DOHH2 (cell line): ENCODE data around the gene CABLES1.

ENCODE experiments used
- H3F3A ChIP-seq: fragments of 200-600 bp; sonication (generic), shearing (Covaris generic); 2 replicates; pipeline ENCODE4 v1.6.0; 2016; ENCODE audit warnings: antibody characterized with exemption, mild to moderate bottlenecking; ENCODE audit not compliant: control insufficient read depth, insufficient read depth
- H3K27ac ChIP-seq: fragments of 200-600 bp; sonication (generic); 2 replicates; pipeline ENCODE4 v1.5.1; 2014; ENCODE audit warnings: low read depth, mild to moderate bottlenecking, low read length, moderate library complexity
- H3K27me3 ChIP-seq: fragments of 200-600 bp; sonication (generic); 2 replicates; pipeline ENCODE4 v1.6.1; 2014; ENCODE audit warnings: mild to moderate bottlenecking, low read length, mixed read lengths; ENCODE audit not compliant: control insufficient read depth
- H3K36me3 ChIP-seq: fragments of 200-600 bp; sonication (generic); 2 replicates; pipeline ENCODE4 v1.6.1; 2014; ENCODE audit warnings: mild to moderate bottlenecking, low read length, moderate library complexity, mixed read lengths; ENCODE audit not compliant: control insufficient read depth
- H3K4me1 ChIP-seq: fragments of 200-600 bp; sonication (generic); 2 replicates; pipeline ENCODE4 v1.6.1; 2014; ENCODE audit warnings: mild to moderate bottlenecking, low read length, mixed read lengths; ENCODE audit not compliant: control insufficient read depth
- H3K4me2 ChIP-seq: fragments of 200-600 bp; sonication (generic); 2 replicates; pipeline ENCODE4 v1.6.0; 2014; ENCODE audit warnings: mild to moderate bottlenecking, low read length, moderate library complexity
- H3K4me3 ChIP-seq: fragments of 200-600 bp; sonication (generic); 2 replicates; pipeline ENCODE4 v1.5.1; 2014; ENCODE audit warnings: mild to moderate bottlenecking, low read length, mixed read lengths
- H3K79me2 ChIP-seq: fragments of 200-600 bp; sonication (generic); 2 replicates; pipeline ENCODE4 v1.6.1; 2014; ENCODE audit warnings: mild to moderate bottlenecking, low read length, mixed read lengths; ENCODE audit not compliant: control insufficient read depth
- H3K9me2 ChIP-seq: fragments of 200-600 bp; sonication (generic); replicated peaks from 2 replicates; pipeline ENCODE4 v1.6.1; 2014; ENCODE audit warnings: mild to moderate bottlenecking, low read length, mixed read lengths; ENCODE audit not compliant: control insufficient read depth
- H3K9me3 ChIP-seq: fragments of 200-600 bp; sonication (generic); 2 replicates; pipeline ENCODE4 v1.6.1; 2014; ENCODE audit warnings: antibody characterized with exemption, low read length, mixed read lengths; ENCODE audit not compliant: control insufficient read depth, insufficient read depth
- H4K20me1 ChIP-seq: fragments of 200-600 bp; sonication (generic); 2 replicates; pipeline ENCODE4 v1.6.0; 2014; ENCODE audit warnings: low read depth, mild to moderate bottlenecking, antibody characterized with exemption, low read length, moderate library complexity; ENCODE audit not compliant: control insufficient read depth, insufficient read depth
- CTCF ChIP-seq: fragments of 200-600 bp; sonication (generic); IDR thresholded peaks from one replicate; pipeline ENCODE4 v1.5.1; 2014; ENCODE audit warnings: antibody characterized with exemption, mild to moderate bottlenecking, low read depth, low read length; ENCODE audit not compliant: poor library complexity, severe bottlenecking
- EZH2phosphoT487 ChIP-seq: fragments of 200-600 bp; sonication (generic); IDR thresholded peaks from 2 replicates; pipeline ENCODE4 v1.6.1; 2017; ENCODE audit warnings: borderline replicate concordance, mild to moderate bottlenecking, antibody characterized with exemption, low read length, moderate library complexity, mixed read lengths

CABLES1 gene

DNA sequence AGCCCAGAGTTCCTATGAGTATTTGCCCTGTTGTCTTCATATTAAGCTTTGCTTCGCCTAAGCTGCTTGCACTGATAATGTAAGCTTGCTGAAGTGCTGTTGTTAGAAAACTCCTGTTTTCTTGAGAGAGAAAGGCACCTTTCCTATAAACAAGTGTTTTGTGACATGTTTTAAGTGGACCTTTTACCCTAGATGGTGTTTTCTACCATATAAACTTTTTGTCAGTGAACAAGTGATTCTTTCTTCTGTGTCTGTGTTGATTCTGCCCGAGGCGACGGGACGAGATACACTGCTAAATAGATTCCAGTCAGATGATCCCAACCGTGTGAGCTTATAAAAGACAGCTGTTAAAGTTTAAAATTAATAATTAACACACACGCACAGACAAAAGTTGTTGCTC lies 24.1 kb downstream of the CABLES1 start:
- Histone ChIP-seq H4K20me1 (no peaks in the 10 kb centered on the region), H3K79me2 (no peaks in the 10 kb centered on the region)
- TF ChIP-seq CTCF (no peak), EZH2phosphoT487 (no peak)

GRCh38 chr18:23162473-23162872 lies 27.2 kb downstream of the CABLES1 start:
- Histone ChIP-seq H3K36me3 (no peaks in the 10 kb centered on the region), H3K9me2 (no peaks in the 10 kb centered on the region), H3K27me3 (no peaks in the 10 kb centered on the region), H3F3A (no peaks in the 10 kb centered on the region), H3K27ac (no peak overlapping the region), H3K4me1 (no peaks in the 10 kb centered on the region), H4K20me1 (no peaks in the 10 kb centered on the region), H3K9me3 (no peaks in the 10 kb centered on the region), H3K4me2 (no peak overlapping the region), H3K4me3 (no peak overlapping the region), H3K79me2 (no peaks in the 10 kb centered on the region)
- TF ChIP-seq EZH2phosphoT487 (no peak), CTCF (no peak)

More for the DNA sequence above, 24.1 kb downstream of the CABLES1 start:
- no peaks in the 10 kb centered on the region for H3F3A ChIP-seq
- no peaks in the 10 kb centered on the region for H3K4me1 ChIP-seq
- H3K27me3 ChIP-seq: no peaks in the 10 kb centered on the region
- no peak overlapping the region for H3K4me3 ChIP-seq
- no peaks in the 10 kb centered on the region for H3K9me2 ChIP-seq
- H3K36me3 ChIP-seq: no peaks in the 10 kb centered on the region
- H3K4me2 ChIP-seq: no peak overlapping the region
- H3K27ac ChIP-seq: no peak overlapping the region
- H3K9me3 ChIP-seq: no peaks in the 10 kb centered on the region

GRCh38 chr18:23163786-23164533 lies 28.7 kb downstream of the CABLES1 start:
- Histone ChIP-seq H3K9me3 (no peaks in the 10 kb centered on the region), H3K9me2 (no peaks in the 10 kb centered on the region), H3K27ac (no peak overlapping the region), H3K36me3 (no peaks in the 10 kb centered on the region), H4K20me1 (no peaks in the 10 kb centered on the region), H3F3A (no peaks in the 10 kb centered on the region), H3K27me3 (no peaks in the 10 kb centered on the region), H3K4me1 (no peaks in the 10 kb centered on the region), H3K79me2 (no peaks in the 10 kb centered on the region), H3K4me3 (no peak overlapping the region), H3K4me2 (no peak overlapping the region)
- TF ChIP-seq CTCF: no peak
- no peak for TF ChIP-seq EZH2phosphoT487
